HS-5 (cell line): ENCODE results near the gene ATG10.
"Not testable (repeated sequence)": the region's sequence is repeated elsewhere in the genome, so short reads cannot be mapped to it uniquely, and the experiment has no call there.

ENCODE experiments used
- DNase-seq: peaks from one replicate; pipeline ENCODE4 v3.0.0-alpha.2; 2012; ENCODE audit warnings: low read depth

Gene ATG10

GRCh38 chr5:81971712-81972491 is at the start of gene ATG10:
Gene ATG10, plus strand, starts transcription at chr5:81972023. Its CDS starts 15,548 bp downstream, at chr5:81987571.
- DNase-seq, result peak; percentile 58

- DNase-seq, result no peak
These were observed 49.0 kb upstream of the ATG10 start for GRCh38 chr5:81922854-81923279.

- no peak for DNase-seq
These were observed 47.4 kb upstream of the ATG10 start for GRCh38 chr5:81924442-81924841.

- DNase-seq, result no peak
These were observed 46.8 kb upstream of the ATG10 start for GRCh38 chr5:81925009-81925408.

GRCh38 chr5:81925981-81926380 is 45.8 kb upstream of the ATG10 start:
- DNase-seq, result no peak

- DNase-seq, result no peak
These were observed 35.8 kb upstream of the ATG10 start for GRCh38 chr5:81936066-81936465.

GRCh38 chr5:81936750-81937149 is 35.1 kb upstream of the ATG10 start:
- DNase-seq, result no peak

- no peak for DNase-seq
These were observed 29.1 kb upstream of the ATG10 start for GRCh38 chr5:81942746-81943145.

GRCh38 chr5:81948349-81948748 is 23.5 kb upstream of the ATG10 start:
- DNase-seq, result no peak

GRCh38 chr5:81949462-81949861 is 22.4 kb upstream of the ATG10 start:
- no peak for DNase-seq

GRCh38 chr5:81950996-81951395 is 20.8 kb upstream of the ATG10 start:
- DNase-seq, result no peak

GRCh38 chr5:81954796-81955195 is 17.0 kb upstream of the ATG10 start:
- not testable (repeated sequence) for DNase-seq

- DNase-seq, result not testable (repeated sequence)
These were observed 13.7 kb upstream of the ATG10 start for GRCh38 chr5:81958129-81958528.

GRCh38 chr5:81961651-81962440 is 10.0 kb upstream of the ATG10 start:
- DNase-seq, result no peak

- no peak for DNase-seq
These were observed 8.3 kb upstream of the ATG10 start for GRCh38 chr5:81963544-81963943.

- no peak for DNase-seq
These were observed 6.3 kb upstream of the ATG10 start for GRCh38 chr5:81965524-81965923.

GRCh38 chr5:81969226-81969625 is 2.6 kb upstream of the ATG10 start:
- no peak for DNase-seq

- no peak for DNase-seq
These were observed 1.9 kb upstream of the ATG10 start for GRCh38 chr5:81969912-81970311.

- DNase-seq, result no peak
These were observed 612 bp upstream of the ATG10 start for GRCh38 chr5:81971111-81971711.

- DNase-seq, result no peak
These were observed 615 bp downstream of the ATG10 start for GRCh38 chr5:81972492-81972783.

- DNase-seq, result no peak
These were observed 8.3 kb downstream of the ATG10 start for GRCh38 chr5:81980160-81980559.

- DNase-seq, result no peak
These were observed 8.9 kb downstream of the ATG10 start for GRCh38 chr5:81980598-81981260.
